PC-9 (cell line): ENCODE data around the gene HSD17B2. TPM values are rescaled to one million over a fixed set of nuclear protein-coding genes. Genes with fewer than 3 reads are reported as not detected.

Experiments used
- BruUV-seq: library from RNA; stranded (reverse); fragments of 400-500 nt; replicated peaks from 2 replicates; lab custom pipeline; 2021; lab: Mats Ljungman, UMichigan
- CTCF ChIA-PET: fragments of 300-600 bp; sonication (Branson Sonifier 250); formaldehyde crosslinking; loops from one replicate; lab custom pipeline; 2022; ENCODE audit warnings: antibody characterized with exemption; lab: Charles Lee
- POLR2A ChIA-PET: fragments of 300-600 bp; sonication (Branson Sonifier 250); formaldehyde crosslinking; loops from one replicate; lab custom pipeline; 2022; ENCODE audit warnings: antibody characterized with exemption; ENCODE audit not compliant: unreplicated experiment; lab: Charles Lee
- DNase-seq, 2 experiments: peaks; one replicate each; pipeline versions ENCODE4 v3.0.0 to v3.0.0-alpha.2; 2015 to 2022; ENCODE audit warnings: mixed read lengths in 1 of 2
- H2AFZ ChIP-seq: fragments of 200-600 bp; sonication (generic); 2 replicates; pipeline ENCODE4 v1.8.1; 2017; ENCODE audit warnings: antibody characterized with exemption
- H3F3A ChIP-seq: fragments of 200-600 bp; sonication (generic); 2 replicates; pipeline ENCODE4 v1.8.1; 2017; ENCODE audit warnings: antibody characterized with exemption, mild to moderate bottlenecking, low read depth; ENCODE audit not compliant: insufficient read depth
- H3K27ac ChIP-seq: fragments of 200-600 bp; sonication (generic); 2 replicates; pipeline ENCODE4 v1.6.1; 2016; ENCODE audit warnings: mixed run types
- H3K27me3 ChIP-seq: fragments of 200-600 bp; sonication (generic); 2 replicates; pipeline ENCODE4 v1.6.1; 2016; ENCODE audit warnings: low read depth, mixed run types; ENCODE audit not compliant: insufficient read depth
- H3K36me3 ChIP-seq: fragments of 200-600 bp; sonication (generic); 2 replicates; pipeline ENCODE4 v1.6.1; 2016; ENCODE audit warnings: low read depth, mixed run types
- H3K4me1 ChIP-seq: fragments of 200-600 bp; sonication (generic); replicated peaks from 2 replicates; pipeline ENCODE4 v1.6.1; 2016; ENCODE audit warnings: mixed run types; ENCODE audit not compliant: insufficient read depth
- H3K4me2 ChIP-seq: fragments of 200-600 bp; sonication (generic); 2 replicates; pipeline ENCODE4 v1.6.1; 2017; ENCODE audit warnings: mixed run types
- H3K4me3 ChIP-seq: fragments of 200-600 bp; sonication (generic); 2 replicates; pipeline ENCODE4 v1.6.1; 2016; ENCODE audit warnings: mixed run types
- H3K79me2 ChIP-seq: fragments of 200-600 bp; sonication (generic); 2 replicates; pipeline ENCODE4 v1.6.1; 2017; ENCODE audit warnings: low read depth, mixed run types
- H3K9me2 ChIP-seq: fragments of 200-600 bp; sonication (generic); 2 replicates; pipeline ENCODE4 v1.8.1; 2017; ENCODE audit warnings: mild to moderate bottlenecking; ENCODE audit not compliant: insufficient read depth
- H3K9me3 ChIP-seq: fragments of 200-600 bp; sonication (generic); 2 replicates; pipeline ENCODE4 v1.8.1; 2016; ENCODE audit warnings: low read depth; ENCODE audit not compliant: insufficient read depth
- H4K20me1 ChIP-seq: fragments of 200-600 bp; sonication (generic); 2 replicates; pipeline ENCODE4 v1.8.1; 2017; ENCODE audit not compliant: insufficient read depth
- EZH2 ChIP-seq: fragments of 200-600 bp; sonication (generic); IDR thresholded peaks from 2 replicates; pipeline ENCODE4 v1.8.0; 2017; ENCODE audit warnings: antibody characterized with exemption, low read depth
- intact Hi-C: fragments of 100-400 bp; cut with micrococcal nuclease; formaldehyde crosslinking; loops from one replicate; pipeline ENCODE4 v1.10.0; 2022; ENCODE audit not compliant: unreplicated experiment
- total RNA-seq: library from RNA; stranded (reverse); gene quantifications from 2 replicates; pipeline ENCODE4 v1.2.3, GENCODE V29; 2021
- TF ChIP-seq, protein P1 (sequence below): fragments of 200-600 bp; sonication (generic); conservative IDR thresholded peaks from 2 replicates; pipeline ENCODE4 v1.6.1; 2017; ENCODE audit warnings: mixed run types, antibody characterized with exemption, mild to moderate bottlenecking, moderate library complexity

Gene HSD17B2
- total RNA-seq, 1 experiment from 2014 or later: not detected

DNA sequence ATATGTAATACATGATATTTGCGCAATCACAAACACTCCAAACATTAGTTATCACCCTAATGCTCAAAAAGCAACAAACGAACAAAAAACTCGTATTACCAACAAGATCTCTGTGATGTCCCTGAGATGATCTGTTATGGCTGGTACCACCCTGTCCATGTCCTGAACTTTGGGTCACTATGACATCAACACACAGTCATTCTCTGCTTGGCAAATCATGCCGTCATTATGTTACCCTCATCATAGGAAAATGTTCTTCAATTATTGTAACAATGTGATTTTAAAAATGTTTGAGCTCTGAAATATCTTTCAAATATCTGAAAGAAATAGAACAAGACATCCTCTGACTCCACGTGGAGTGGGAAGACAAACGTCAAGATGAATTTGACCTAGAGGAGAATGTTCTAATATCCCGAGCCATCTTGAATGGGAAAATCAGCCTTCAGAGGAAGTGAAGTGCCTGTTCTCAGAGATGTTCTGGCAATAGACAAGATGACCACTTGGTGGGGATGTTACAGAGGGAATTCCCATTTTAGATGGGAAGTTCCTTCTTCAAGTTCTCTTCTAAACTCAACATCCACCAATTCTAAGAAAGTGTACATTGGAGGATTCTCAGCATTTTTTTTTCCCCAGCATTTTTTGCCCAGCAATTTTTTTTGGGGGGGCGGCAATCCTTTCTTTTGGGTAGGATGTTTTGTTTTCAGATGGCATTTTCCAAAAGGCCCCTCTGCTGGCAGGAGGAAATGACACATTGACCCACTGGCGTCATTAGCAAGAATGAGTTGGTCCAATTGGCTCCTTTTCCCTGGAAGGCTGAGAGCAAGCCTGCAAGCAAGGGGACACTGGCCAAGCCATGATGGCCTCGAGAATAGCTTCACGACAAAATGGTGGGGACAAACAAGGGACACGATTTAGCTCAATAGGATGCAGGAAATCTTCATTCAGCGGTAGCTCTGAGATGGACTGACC lies 3.7 kb upstream of the HSD17B2 start:
- Histone ChIP-seq H3K4me3 (no peak overlapping the region), H2AFZ (no peak overlapping the region), H3K27me3 (peaks cover 70% of the 10 kb centered on the region), H4K20me1 (no peaks in the 10 kb centered on the region; the same call in 1 of the 2 replicates), H3K27ac (no peak overlapping the region), H3K4me2 (no peak overlapping the region), H3K9me3 (no peaks in the 10 kb centered on the region), H3K79me2 (no peaks in the 10 kb centered on the region), H3F3A (no peaks in the 10 kb centered on the region), H3K36me3 (no peaks in the 10 kb centered on the region), H3K9me2 (no peaks in the 10 kb centered on the region), H3K4me1 (no peaks in the 10 kb centered on the region)
- ChIA-PET CTCF (interaction anchor here (1.4 kb wide), 1 partner anchor 199 kb away, joined by 3 read pairs; no protein-coding TSS in a partner anchor), POLR2A (no interaction called here)
- intact Hi-C loops: loop anchor here (2.0 kb wide), 1 partner anchor 199 kb away; no protein-coding TSS in a partner anchor
- TF ChIP-seq EZH2: no peak
- TF ChIP-seq, protein P1, sequence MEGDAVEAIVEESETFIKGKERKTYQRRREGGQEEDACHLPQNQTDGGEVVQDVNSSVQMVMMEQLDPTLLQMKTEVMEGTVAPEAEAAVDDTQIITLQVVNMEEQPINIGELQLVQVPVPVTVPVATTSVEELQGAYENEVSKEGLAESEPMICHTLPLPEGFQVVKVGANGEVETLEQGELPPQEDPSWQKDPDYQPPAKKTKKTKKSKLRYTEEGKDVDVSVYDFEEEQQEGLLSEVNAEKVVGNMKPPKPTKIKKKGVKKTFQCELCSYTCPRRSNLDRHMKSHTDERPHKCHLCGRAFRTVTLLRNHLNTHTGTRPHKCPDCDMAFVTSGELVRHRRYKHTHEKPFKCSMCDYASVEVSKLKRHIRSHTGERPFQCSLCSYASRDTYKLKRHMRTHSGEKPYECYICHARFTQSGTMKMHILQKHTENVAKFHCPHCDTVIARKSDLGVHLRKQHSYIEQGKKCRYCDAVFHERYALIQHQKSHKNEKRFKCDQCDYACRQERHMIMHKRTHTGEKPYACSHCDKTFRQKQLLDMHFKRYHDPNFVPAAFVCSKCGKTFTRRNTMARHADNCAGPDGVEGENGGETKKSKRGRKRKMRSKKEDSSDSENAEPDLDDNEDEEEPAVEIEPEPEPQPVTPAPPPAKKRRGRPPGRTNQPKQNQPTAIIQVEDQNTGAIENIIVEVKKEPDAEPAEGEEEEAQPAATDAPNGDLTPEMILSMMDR: peak; percentile 47
- no TSS peak for BruUV-seq
- no peak for DNase-seq

DNA sequence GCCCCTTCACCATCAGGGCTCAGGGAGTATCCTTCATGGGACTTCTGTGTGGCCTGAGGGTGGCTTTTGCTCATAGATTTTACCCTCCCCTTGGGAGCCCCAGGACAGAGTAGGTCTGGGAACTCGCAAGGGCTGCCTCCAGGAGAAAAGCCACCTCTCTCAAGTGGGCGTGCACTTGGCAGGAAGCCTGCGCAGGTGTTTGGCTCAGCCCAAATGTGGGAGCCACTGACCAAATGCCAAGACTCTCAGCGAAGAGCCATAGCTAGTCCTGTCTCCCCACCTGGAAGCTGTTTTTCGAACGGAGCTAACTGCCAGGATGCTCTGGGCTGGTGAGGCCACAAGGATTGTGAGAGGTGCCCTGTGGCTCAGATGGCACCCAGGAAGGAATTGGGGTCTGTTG lies 2.0 kb upstream of the HSD17B2 start:
- no peaks in the 10 kb centered on the region; the same call in 1 of the 2 replicates for H4K20me1 ChIP-seq
- DNase-seq: no peak
- intact Hi-C loops: no loop called here

DNA sequence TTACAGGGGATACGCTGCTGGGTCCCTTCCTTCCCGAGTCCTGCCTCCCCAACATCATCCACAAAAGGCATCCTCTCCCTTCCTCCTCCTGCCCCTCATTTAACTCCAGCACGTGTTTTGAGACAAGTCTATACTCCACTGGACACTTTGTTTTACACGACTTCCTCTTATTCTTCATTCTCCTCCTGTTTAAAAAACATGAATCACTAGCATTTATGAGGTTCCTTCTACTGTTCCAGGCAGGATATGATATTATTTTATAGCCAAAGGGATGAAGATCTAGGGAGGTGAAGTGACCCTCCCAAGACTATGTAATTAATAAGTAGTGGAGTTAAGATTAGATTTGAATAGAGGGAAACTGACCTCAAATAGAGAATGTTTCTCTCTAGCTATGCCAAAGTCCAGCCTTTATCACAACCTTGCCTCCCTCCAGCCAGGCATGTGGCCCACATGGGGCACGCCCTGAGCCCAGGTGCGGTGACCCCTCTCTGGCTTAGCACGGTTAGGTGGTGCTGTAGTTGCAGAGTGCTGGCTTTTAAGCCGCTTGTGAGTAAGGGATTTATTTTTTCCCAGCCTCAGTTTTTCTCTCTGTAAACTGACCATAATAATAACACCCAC lies 1.3 kb upstream of the HSD17B2 start:
- TF ChIP-seq, protein P1: no peak
- CTCF ChIA-PET: no interaction called here
- H2AFZ ChIP-seq: no peak overlapping the region
- H3K36me3 ChIP-seq: no peaks in the 10 kb centered on the region
- H4K20me1 ChIP-seq: no peaks in the 10 kb centered on the region; the same call in 1 of the 2 replicates
- H3K9me3 ChIP-seq: no peaks in the 10 kb centered on the region; the same call in 1 of the 2 replicates
- H3K9me2 ChIP-seq: no peaks in the 10 kb centered on the region
- H3K27me3 ChIP-seq: peaks cover 62% of the 10 kb centered on the region
- POLR2A ChIA-PET: no interaction called here
- no peak for DNase-seq
- H3K4me2 ChIP-seq: no peak overlapping the region
- H3F3A ChIP-seq: no peaks in the 10 kb centered on the region
- BruUV-seq: no TSS peak
- H3K4me3 ChIP-seq: no peak overlapping the region
- H3K27ac ChIP-seq: no peak overlapping the region
- intact Hi-C loops: no loop called here
- no peaks in the 10 kb centered on the region for H3K79me2 ChIP-seq
- H3K4me1 ChIP-seq: no peaks in the 10 kb centered on the region

More for the DNA sequence above, 2.0 kb upstream of the HSD17B2 start:
- no peak overlapping the region for H3K27ac ChIP-seq
- H3K36me3 ChIP-seq: no peaks in the 10 kb centered on the region
- no peaks in the 10 kb centered on the region for H3K4me1 ChIP-seq
- ChIA-PET POLR2A (no interaction called here), CTCF (interaction anchor here (1.4 kb wide), 1 partner anchor 197 kb away, joined by 3 read pairs; no protein-coding TSS in a partner anchor)
- H3F3A ChIP-seq: no peaks in the 10 kb centered on the region
- H3K27me3 ChIP-seq: peaks cover 62% of the 10 kb centered on the region
- no peak overlapping the region for H3K4me2 ChIP-seq
- H3K9me3 ChIP-seq: no peaks in the 10 kb centered on the region; the same call in 1 of the 2 replicates
- H3K9me2 ChIP-seq: no peaks in the 10 kb centered on the region
- H2AFZ ChIP-seq: no peak overlapping the region
- BruUV-seq: no TSS peak
- TF ChIP-seq, protein P1: no peak
- no peak for TF ChIP-seq EZH2
- no peaks in the 10 kb centered on the region for H3K79me2 ChIP-seq
- H3K4me3 ChIP-seq: no peak overlapping the region
